HEK293 (cell line): ENCODE results near the gene IL1RAP.

ENCODE experiments used
- CTCF ChIA-PET: fragments of 350-600 bp; formaldehyde crosslinking; extraction: SDS; loops from one replicate; lab custom pipeline; 2021; ENCODE audit warnings: antibody characterized with exemption; lab: Yijun Ruan, JAX
- POLR2A ChIA-PET: fragments of 300-600 bp; formaldehyde crosslinking; extraction: SDS; loops from one replicate; lab custom pipeline; 2020; ENCODE audit warnings: antibody characterized with exemption, inconsistent platforms; lab: Yijun Ruan, JAX
- H3K27ac ChIP-seq: fragments of 200-500 bp; sonication (Bioruptor generic); 2 replicates; pipeline ENCODE4 v1.5.1; 2014; ENCODE audit warnings: low read depth, low read length, control low read depth, inconsistent platforms; ENCODE audit errors: extremely low read depth
- H3K36me3 ChIP-seq, 2 experiments: fragments of 200-500 bp in 1 of 2; sonication (Bioruptor generic) in 1 of 2; 1 replicate in 1 of 2; 2 replicates in 1 of 2; pipeline ENCODE4 v1.5.1; 2014 to 2017; ENCODE audit warnings: inconsistent platforms in 2 of 2, low read length in 2 of 2; ENCODE audit not compliant: control insufficient read depth in 2 of 2, insufficient read depth in 1 of 2
- H3K4me1 ChIP-seq: fragments of 200-500 bp; sonication (Bioruptor generic); 2 replicates; pipeline ENCODE4 v1.5.1; 2014; ENCODE audit warnings: mild to moderate bottlenecking, low read length, inconsistent platforms; ENCODE audit not compliant: control insufficient read depth, insufficient read depth
- H3K4me3 ChIP-seq: 2 replicates; pipeline ENCODE4 v1.5.1; 2011; ENCODE audit warnings: low read depth, mild to moderate bottlenecking, control low read depth, low read length, moderate library complexity
- H3K9me3 ChIP-seq: fragments of 200-500 bp; sonication (Bioruptor generic); 2 replicates; pipeline ENCODE4 v1.5.1; 2014; ENCODE audit warnings: low read depth, low read length, inconsistent platforms; ENCODE audit not compliant: control insufficient read depth, insufficient read depth
- AEBP2 ChIP-seq: fragments of 450-650 bp; formaldehyde crosslinking; IDR thresholded peaks from 2 replicates; pipeline ENCODE4 v1.5.1; 2016; ENCODE audit warnings: missing biosample characterization, missing genetic modification characterization, borderline replicate concordance
- KLF1 ChIP-seq: fragments of 450-650 bp; formaldehyde crosslinking; IDR thresholded peaks from 2 replicates; pipeline ENCODE4 v1.5.1; 2016; ENCODE audit warnings: missing biosample characterization, missing genetic modification characterization
- MZF1 ChIP-seq: fragments of 450-650 bp; formaldehyde crosslinking; IDR thresholded peaks from 2 replicates; pipeline ENCODE4 v1.5.1; 2017; ENCODE audit warnings: missing biosample characterization, missing genetic modification characterization, borderline replicate concordance
- SALL2 ChIP-seq: fragments of 450-650 bp; formaldehyde crosslinking; IDR thresholded peaks from 2 replicates; pipeline ENCODE4 v1.5.0; 2017; ENCODE audit warnings: missing biosample characterization, mild to moderate bottlenecking, missing genetic modification characterization, borderline replicate concordance
- SETDB1 ChIP-seq: IDR thresholded peaks from one replicate; pipeline ENCODE4 v1.6.1; 2017; ENCODE audit warnings: mild to moderate bottlenecking, low read length, moderate library complexity, mixed read lengths; ENCODE audit not compliant: insufficient read length
- WT1 ChIP-seq: fragments of 450-650 bp; formaldehyde crosslinking; IDR thresholded peaks from 2 replicates; pipeline ENCODE4 v1.5.1; 2016; ENCODE audit warnings: missing biosample characterization, missing genetic modification characterization
- ZEB2 ChIP-seq: fragments of 450-650 bp; formaldehyde crosslinking; IDR thresholded peaks from 2 replicates; pipeline ENCODE4 v1.5.1; 2016; ENCODE audit warnings: missing biosample characterization, missing genetic modification characterization
- ZFP3 ChIP-seq: fragments of 450-650 bp; formaldehyde crosslinking; IDR thresholded peaks from 2 replicates; pipeline ENCODE4 v1.5.1; 2016; ENCODE audit warnings: low read depth, missing biosample characterization, missing genetic modification characterization
- ZIC2 ChIP-seq: fragments of 450-650 bp; formaldehyde crosslinking; IDR thresholded peaks from 2 replicates; pipeline ENCODE4 v1.5.1; 2016; ENCODE audit warnings: missing biosample characterization, missing genetic modification characterization
- ZNF133 ChIP-seq: fragments of 450-650 bp; formaldehyde crosslinking; IDR thresholded peaks from 2 replicates; pipeline ENCODE4 v1.5.1; 2016; ENCODE audit warnings: missing biosample characterization, missing genetic modification characterization
- ZNF146 ChIP-seq: fragments of 450-650 bp; formaldehyde crosslinking; IDR thresholded peaks from 2 replicates; pipeline ENCODE4 v1.5.1; 2016; ENCODE audit warnings: missing biosample characterization, missing genetic modification characterization
- ZNF175 ChIP-seq: fragments of 450-650 bp; formaldehyde crosslinking; IDR thresholded peaks from 2 replicates; pipeline ENCODE4 v1.5.1; 2016; ENCODE audit warnings: missing biosample characterization, missing genetic modification characterization
- ZNF19 ChIP-seq: fragments of 450-650 bp; formaldehyde crosslinking; IDR thresholded peaks from 2 replicates; pipeline ENCODE4; 2016; ENCODE audit warnings: missing biosample characterization, missing genetic modification characterization, low read depth
- ZNF26 ChIP-seq: fragments of 450-650 bp; formaldehyde crosslinking; IDR thresholded peaks from 2 replicates; pipeline ENCODE4 v1.5.1; 2016; ENCODE audit warnings: missing biosample characterization, missing genetic modification characterization
- ZNF324 ChIP-seq: fragments of 450-650 bp; formaldehyde crosslinking; IDR thresholded peaks from 2 replicates; pipeline ENCODE4 v1.5.1; 2016; ENCODE audit warnings: missing biosample characterization, missing genetic modification characterization
- ZNF571 ChIP-seq: fragments of 450-650 bp; formaldehyde crosslinking; IDR thresholded peaks from 2 replicates; pipeline ENCODE4 v1.5.0; 2017; ENCODE audit warnings: missing biosample characterization, missing genetic modification characterization
- ZNF629 ChIP-seq: fragments of 450-650 bp; formaldehyde crosslinking; IDR thresholded peaks from 2 replicates; pipeline ENCODE4 v1.5.1; 2017; ENCODE audit warnings: missing biosample characterization, missing genetic modification characterization
- ZNF701 ChIP-seq: fragments of 450-650 bp; formaldehyde crosslinking; IDR thresholded peaks from 2 replicates; pipeline ENCODE4 v1.5.1; 2016; ENCODE audit warnings: missing biosample characterization, missing genetic modification characterization
- ZNF707 ChIP-seq: fragments of 450-650 bp; formaldehyde crosslinking; IDR thresholded peaks from 2 replicates; pipeline ENCODE4 v1.5.1; 2016; ENCODE audit warnings: missing biosample characterization, missing genetic modification characterization
- ZNF776 ChIP-seq: fragments of 450-650 bp; formaldehyde crosslinking; IDR thresholded peaks from 2 replicates; pipeline ENCODE4 v1.5.0; 2017; ENCODE audit warnings: missing biosample characterization, missing genetic modification characterization, borderline replicate concordance
- ZSCAN16 ChIP-seq: fragments of 450-650 bp; formaldehyde crosslinking; IDR thresholded peaks from 2 replicates; pipeline ENCODE4 v1.5.1; 2016; ENCODE audit warnings: missing biosample characterization, missing genetic modification characterization
- ZSCAN5A ChIP-seq: fragments of 450-650 bp; formaldehyde crosslinking; IDR thresholded peaks from 2 replicates; pipeline ENCODE4 v1.5.1; 2016; ENCODE audit warnings: missing biosample characterization, missing genetic modification characterization
- TF ChIP-seq, protein P1 (sequence below): fragments of 450-650 bp; formaldehyde crosslinking; IDR thresholded peaks from 2 replicates; pipeline ENCODE4 v1.5.1; 2016; ENCODE audit warnings: missing biosample characterization, missing genetic modification characterization, low read depth
- TF ChIP-seq, protein P2 (sequence below): fragments of 450-650 bp; formaldehyde crosslinking; IDR thresholded peaks from 2 replicates; pipeline ENCODE4 v1.5.1; 2016; ENCODE audit warnings: missing biosample characterization, missing genetic modification characterization
- TF ChIP-seq, protein P3 (sequence below): fragments of 450-650 bp; formaldehyde crosslinking; IDR thresholded peaks from 2 replicates; pipeline ENCODE4 v1.5.1; 2016; ENCODE audit warnings: missing biosample characterization, missing genetic modification characterization

Gene IL1RAP

GRCh38 chr3:190574473-190574872, 60.6 kb downstream of the IL1RAP start (continued):
- no peak for TF ChIP-seq AEBP2 (tag by site-specific recombination)
- TF ChIP-seq ZNF571 (tag by site-specific recombination) = no peak
- TF ChIP-seq ZNF776 (tag by site-specific recombination) = no peak
- no peak for TF ChIP-seq ZNF19 (tag by site-specific recombination)
- TF ChIP-seq, protein P1, sequence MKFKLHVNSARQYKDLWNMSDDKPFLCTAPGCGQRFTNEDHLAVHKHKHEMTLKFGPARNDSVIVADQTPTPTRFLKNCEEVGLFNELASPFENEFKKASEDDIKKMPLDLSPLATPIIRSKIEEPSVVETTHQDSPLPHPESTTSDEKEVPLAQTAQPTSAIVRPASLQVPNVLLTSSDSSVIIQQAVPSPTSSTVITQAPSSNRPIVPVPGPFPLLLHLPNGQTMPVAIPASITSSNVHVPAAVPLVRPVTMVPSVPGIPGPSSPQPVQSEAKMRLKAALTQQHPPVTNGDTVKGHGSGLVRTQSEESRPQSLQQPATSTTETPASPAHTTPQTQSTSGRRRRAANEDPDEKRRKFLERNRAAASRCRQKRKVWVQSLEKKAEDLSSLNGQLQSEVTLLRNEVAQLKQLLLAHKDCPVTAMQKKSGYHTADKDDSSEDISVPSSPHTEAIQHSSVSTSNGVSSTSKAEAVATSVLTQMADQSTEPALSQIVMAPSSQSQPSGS = no peak
- no peak for TF ChIP-seq KLF1 (tag by site-specific recombination)
- TF ChIP-seq ZNF146 (tag by site-specific recombination) = no peak
- TF ChIP-seq SETDB1 = no peak
- no peak for TF ChIP-seq ZNF629
- TF ChIP-seq, all 188 proteins: peak for 0

DNA sequence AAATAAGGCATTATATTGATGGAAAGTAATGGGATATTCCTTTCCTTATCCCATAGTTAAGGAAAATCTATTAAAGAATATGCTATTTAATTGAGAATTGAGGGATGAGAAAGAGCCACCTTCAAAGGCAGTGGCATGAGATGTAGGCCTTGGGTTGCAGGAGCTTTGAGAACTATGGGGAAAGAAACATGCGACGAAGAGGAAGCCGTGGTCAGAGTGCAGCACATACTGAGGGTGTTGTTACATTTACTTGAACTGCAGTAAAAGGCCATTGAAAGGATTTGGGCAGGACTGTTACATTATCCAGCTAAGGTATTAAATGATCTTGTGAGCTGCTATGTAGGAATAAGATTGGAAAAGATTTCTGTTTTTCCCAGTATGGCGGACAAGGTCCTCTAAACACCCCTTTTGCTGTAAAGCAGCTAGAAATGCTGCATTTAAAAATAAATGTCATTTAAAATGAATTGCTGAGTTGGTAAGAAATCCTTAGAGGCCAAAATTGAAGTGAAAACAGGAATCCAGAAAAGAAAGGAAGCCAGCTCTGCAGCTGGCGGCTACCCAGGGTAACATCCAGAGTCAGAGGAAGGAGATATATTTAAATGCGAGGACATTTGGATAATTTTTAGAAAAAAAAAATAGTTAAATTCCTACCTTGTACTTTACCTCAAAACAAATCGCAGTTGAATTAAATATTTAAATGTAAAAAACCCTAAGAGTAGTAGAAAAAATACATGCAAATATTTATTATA, 61.7 kb downstream of the IL1RAP start:
- Histone ChIP-seq H3K9me3 (no peaks in the 10 kb centered on the region), H3K27ac (no peak overlapping the region), H3K4me3 (no peak overlapping the region), H3K4me1 (no peaks in the 10 kb centered on the region), H3K36me3 (no peaks in the 10 kb centered on the region)
- no peak for TF ChIP-seq ZNF26 (tag by site-specific recombination)
- no peak for TF ChIP-seq ZNF707 (tag by site-specific recombination)
- TF ChIP-seq, protein P2, sequence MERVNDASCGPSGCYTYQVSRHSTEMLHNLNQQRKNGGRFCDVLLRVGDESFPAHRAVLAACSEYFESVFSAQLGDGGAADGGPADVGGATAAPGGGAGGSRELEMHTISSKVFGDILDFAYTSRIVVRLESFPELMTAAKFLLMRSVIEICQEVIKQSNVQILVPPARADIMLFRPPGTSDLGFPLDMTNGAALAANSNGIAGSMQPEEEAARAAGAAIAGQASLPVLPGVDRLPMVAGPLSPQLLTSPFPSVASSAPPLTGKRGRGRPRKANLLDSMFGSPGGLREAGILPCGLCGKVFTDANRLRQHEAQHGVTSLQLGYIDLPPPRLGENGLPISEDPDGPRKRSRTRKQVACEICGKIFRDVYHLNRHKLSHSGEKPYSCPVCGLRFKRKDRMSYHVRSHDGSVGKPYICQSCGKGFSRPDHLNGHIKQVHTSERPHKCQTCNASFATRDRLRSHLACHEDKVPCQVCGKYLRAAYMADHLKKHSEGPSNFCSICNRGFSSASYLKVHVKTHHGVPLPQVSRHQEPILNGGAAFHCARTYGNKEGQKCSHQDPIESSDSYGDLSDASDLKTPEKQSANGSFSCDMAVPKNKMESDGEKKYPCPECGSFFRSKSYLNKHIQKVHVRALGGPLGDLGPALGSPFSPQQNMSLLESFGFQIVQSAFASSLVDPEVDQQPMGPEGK = no peak
- no peak for TF ChIP-seq ZNF324
- no peak for TF ChIP-seq ZNF133 (tag by site-specific recombination)
- no peak for TF ChIP-seq ZIC2 (tag by site-specific recombination)
- no peak for TF ChIP-seq ZNF175 (tag by site-specific recombination)
- TF ChIP-seq, protein P3, sequence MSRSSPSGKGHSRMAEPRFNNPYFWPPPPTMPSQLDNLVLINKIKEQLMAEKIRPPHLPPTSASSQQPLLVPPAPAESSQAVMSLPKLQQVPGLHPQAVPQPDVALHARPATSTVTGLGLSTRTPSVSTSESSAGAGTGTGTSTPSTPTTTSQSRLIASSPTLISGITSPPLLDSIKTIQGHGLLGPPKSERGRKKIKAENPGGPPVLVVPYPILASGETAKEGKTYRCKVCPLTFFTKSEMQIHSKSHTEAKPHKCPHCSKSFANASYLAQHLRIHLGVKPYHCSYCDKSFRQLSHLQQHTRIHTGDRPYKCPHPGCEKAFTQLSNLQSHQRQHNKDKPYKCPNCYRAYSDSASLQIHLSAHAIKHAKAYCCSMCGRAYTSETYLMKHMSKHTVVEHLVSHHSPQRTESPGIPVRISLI = no peak
- no peak for TF ChIP-seq WT1 (tag by site-specific recombination)
- TF ChIP-seq MZF1 (tag by site-specific recombination) = no peak
- no peak for TF ChIP-seq ZSCAN16 (tag by site-specific recombination)
- TF ChIP-seq SALL2 (tag by site-specific recombination) = no peak
- TF ChIP-seq ZFP3 (tag by site-specific recombination) = no peak
- no peak for TF ChIP-seq ZEB2
- no peak for TF ChIP-seq ZNF701 (tag by site-specific recombination)
- TF ChIP-seq ZSCAN5A (tag by site-specific recombination) = no peak
- ChIA-PET CTCF (no interaction called here), POLR2A (interaction anchor here (0.7 kb wide), 1 partner anchor 147 kb away, joined by 3 read pairs; no protein-coding TSS in a partner anchor)
